Frontal cortex (tissue), 4 donors: ENCODE data around the gene SERTAD4. TPM values are rescaled to one million over a fixed set of nuclear protein-coding genes. Genes with fewer than 3 reads are reported as not detected.
A peak's percentile ranks its signal among the peaks of the same experiment; 100 is the strongest.
"Not testable (repeated sequence)": the region's sequence is repeated elsewhere in the genome, so short reads cannot be mapped to it uniquely, and the experiment has no call there.

Source experiments
- DNase-seq, 2 donors: peaks; one replicate each; pipeline ENCODE4 v3.0.0; 2012; ENCODE audit warnings: low spot score in 2 of 2
- FAIRE-seq: peaks from 2 replicates; lab custom pipeline; 2012; peaks lifted over from hg19 to GRCh38; lab: Jason Lieb, UNC
- total RNA-seq: library from RNA; depleted of rRNA; stranded (reverse); fragments of >200 nt; gene quantifications from one replicate; pipeline ENCODE4 v1.2.3, GENCODE V29; 2014
- donor health status: control.
- donor health status: control.
- donor health status: control.

SERTAD4 gene
- total RNA-seq = 13.5 TPM

- FAIRE-seq = no peak
- DNase-seq = peak; percentile 42 to 53
Observed at GRCh38 chr1:210232511-210233215, at the start of gene SERTAD4. Gene SERTAD4, plus strand, starts transcription at chr1:210232796. Its CDS starts 5,165 bp downstream, at chr1:210237961.

GRCh38 chr1:210185063-210185462, 47.5 kb upstream of the SERTAD4 start:
- DNase-seq (no peak), FAIRE-seq (no peak)

- not testable (repeated sequence) for FAIRE-seq, DNase-seq
Observed at GRCh38 chr1:210187849-210188606, 44.6 kb upstream of the SERTAD4 start.

- FAIRE-seq (no peak), DNase-seq (no peak)
Observed at GRCh38 chr1:210189426-210189825, 43.2 kb upstream of the SERTAD4 start.

GRCh38 chr1:210195635-210196160, 36.9 kb upstream of the SERTAD4 start:
- DNase-seq (no peak), FAIRE-seq (no peak)

- not testable (repeated sequence) for DNase-seq, FAIRE-seq
Observed at GRCh38 chr1:210196266-210196665, 36.3 kb upstream of the SERTAD4 start.

GRCh38 chr1:210198840-210199239, 33.8 kb upstream of the SERTAD4 start:
- FAIRE-seq (no peak), DNase-seq (no peak)

GRCh38 chr1:210200124-210200736, 32.4 kb upstream of the SERTAD4 start:
- DNase-seq (no peak), FAIRE-seq (no peak)

GRCh38 chr1:210201681-210202080, 30.9 kb upstream of the SERTAD4 start:
- FAIRE-seq (no peak), DNase-seq (no peak)

- DNase-seq (no peak), FAIRE-seq (no peak)
Observed at GRCh38 chr1:210207597-210208450, 24.8 kb upstream of the SERTAD4 start.

- DNase-seq (no peak), FAIRE-seq (no peak)
Observed at GRCh38 chr1:210213335-210213734, 19.3 kb upstream of the SERTAD4 start.

GRCh38 chr1:210214573-210215409, 17.8 kb upstream of the SERTAD4 start:
- DNase-seq (no peak), FAIRE-seq (no peak)

- DNase-seq (no peak), FAIRE-seq (no peak)
Observed at GRCh38 chr1:210217482-210217881, 15.1 kb upstream of the SERTAD4 start.

GRCh38 chr1:210218047-210218446, 14.5 kb upstream of the SERTAD4 start:
- FAIRE-seq = no peak

GRCh38 chr1:210222340-210223006, 10.1 kb upstream of the SERTAD4 start:
- DNase-seq (no peak), FAIRE-seq (no peak)

More at GRCh38 chr1:210218047-210218446, 14.5 kb upstream of the SERTAD4 start:
- no peak for DNase-seq

GRCh38 chr1:210223226-210223904, 9.2 kb upstream of the SERTAD4 start:
- no peak for DNase-seq
- no peak for FAIRE-seq

GRCh38 chr1:210228158-210228557, 4.4 kb upstream of the SERTAD4 start:
- DNase-seq (no peak), FAIRE-seq (no peak)
